Hematopoietic multipotent progenitor cell treated with erythropoietin and hydrocortisone succinate and interleukin-3 and kit ligand, for 6 days (in vitro differentiated cells): Measurements from ENCODE around the gene CCDC85A.

Source experiments
- DNase-seq: peaks from one replicate; pipeline ENCODE4 v3.0.0-alpha.2; 2015

The CCDC85A gene

GRCh38 chr2:56244911-56245530 is 61.2 kb downstream of the CCDC85A start:
- no peak for DNase-seq

- DNase-seq = no peak
These were observed 65.4 kb downstream of the CCDC85A start for GRCh38 chr2:56248965-56249742.

- DNase-seq = no peak
These were observed 66.5 kb downstream of the CCDC85A start for GRCh38 chr2:56250153-56250729.

DNA sequence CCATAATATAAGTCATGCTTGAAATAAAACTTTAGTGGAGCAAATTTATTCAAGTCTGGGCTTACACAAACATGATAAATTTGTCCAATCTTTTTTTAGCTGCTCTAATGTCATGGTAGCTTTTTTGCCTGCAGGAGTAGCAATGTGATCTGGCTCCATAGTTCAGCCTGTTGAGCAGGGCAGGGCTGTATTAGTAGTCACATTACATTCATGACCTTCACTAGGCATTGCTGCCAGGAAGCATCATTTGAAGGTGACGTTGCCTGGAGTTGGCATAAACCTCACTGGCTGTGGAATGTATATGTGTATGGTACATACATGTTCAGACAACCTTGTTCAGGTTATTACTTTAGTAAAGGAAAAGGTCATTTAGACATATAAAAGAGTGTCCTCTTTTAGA is 76.6 kb downstream of the CCDC85A start:
- DNase-seq = no peak

- no peak for DNase-seq
These were observed 78.5 kb downstream of the CCDC85A start for GRCh38 chr2:56262241-56262640.

GRCh38 chr2:56263876-56264275 is 80.1 kb downstream of the CCDC85A start:
- DNase-seq = no peak

- no peak for DNase-seq
These were observed 83.1 kb downstream of the CCDC85A start for GRCh38 chr2:56266761-56267414.

GRCh38 chr2:56267415-56267788 is 83.6 kb downstream of the CCDC85A start:
- DNase-seq = no peak

DNA sequence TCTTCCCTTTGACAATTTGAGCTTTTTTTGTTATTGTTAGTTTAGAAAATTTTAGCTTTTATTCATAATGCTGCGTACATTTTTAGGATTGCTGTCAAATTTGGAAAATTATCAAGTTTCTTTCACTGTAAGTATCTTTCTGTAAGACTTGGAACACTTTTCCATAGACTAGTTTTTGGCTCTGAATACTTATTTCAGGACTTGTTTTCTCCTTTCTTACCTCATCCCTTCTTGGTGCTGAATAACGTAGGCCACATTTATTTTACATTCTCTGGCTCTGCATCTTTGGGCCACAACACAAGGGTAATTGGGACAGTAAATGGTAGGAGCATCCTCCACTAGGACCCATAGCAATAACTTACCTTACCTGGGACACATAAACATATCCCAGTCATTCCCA is 85.1 kb downstream of the CCDC85A start:
- no peak for DNase-seq

GRCh38 chr2:56271275-56271674 is 87.5 kb downstream of the CCDC85A start:
- DNase-seq = no peak

GRCh38 chr2:56285224-56285623 is 101.4 kb downstream of the CCDC85A start:
- no peak for DNase-seq

- DNase-seq = no peak
These were observed 103.1 kb downstream of the CCDC85A start for GRCh38 chr2:56286936-56287335.

DNA sequence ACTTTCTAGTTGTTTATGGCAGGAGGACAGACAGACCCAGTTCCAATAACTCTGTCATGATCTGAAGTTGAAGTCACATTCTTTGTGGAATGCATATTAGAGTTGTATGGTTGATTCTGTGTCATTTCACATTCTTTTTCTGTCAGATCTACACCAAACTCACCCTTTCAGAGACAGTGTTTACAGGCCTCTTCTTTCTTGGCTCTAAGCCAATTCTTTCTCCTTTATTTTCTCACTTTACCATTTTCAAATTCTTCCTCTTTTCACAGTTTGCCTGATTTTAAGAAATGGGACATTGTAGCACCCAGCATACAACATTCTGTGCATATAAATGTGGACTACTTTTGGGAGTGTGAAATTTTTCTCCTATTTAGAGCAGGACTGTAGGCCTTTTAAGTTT is 103.7 kb downstream of the CCDC85A start:
- no peak for DNase-seq

- no peak for DNase-seq
These were observed 104.2 kb downstream of the CCDC85A start for GRCh38 chr2:56287974-56288373.

DNA sequence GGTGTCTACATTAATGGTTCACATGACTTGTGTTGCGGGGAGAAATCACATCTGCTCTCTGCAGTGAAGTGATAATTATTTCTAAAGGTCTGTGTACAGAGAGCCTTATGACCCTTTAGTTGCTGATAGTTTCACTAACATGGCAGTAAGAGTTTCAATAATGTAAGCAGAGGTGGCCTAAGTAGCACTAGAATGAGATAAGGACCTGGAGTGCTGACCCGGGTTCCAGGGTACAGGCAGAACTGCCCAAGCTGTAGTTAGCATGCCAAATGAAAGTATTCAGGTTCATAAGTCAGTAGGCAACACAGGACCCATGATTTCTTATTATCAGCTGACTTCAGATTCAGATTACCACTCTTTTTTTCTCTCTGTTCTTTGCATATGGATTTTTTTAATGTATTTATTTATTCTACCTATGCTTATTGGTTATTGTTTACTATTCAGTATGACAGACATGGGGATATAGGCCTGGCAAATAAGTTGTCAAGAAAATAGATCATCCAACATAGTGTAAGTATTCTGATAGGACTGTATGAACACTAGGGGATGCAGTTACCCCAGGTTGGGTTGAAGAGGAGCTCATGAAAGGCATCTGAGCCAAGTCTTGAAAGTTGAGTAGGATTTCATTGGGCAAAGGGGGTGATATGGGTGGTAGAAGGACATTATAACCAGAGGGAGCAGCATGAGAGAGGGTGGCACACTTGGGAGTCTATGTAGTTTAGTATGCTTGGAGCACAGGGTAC is 105.2 kb downstream of the CCDC85A start:
- no peak for DNase-seq

- no peak for DNase-seq
These were observed 107.9 kb downstream of the CCDC85A start for GRCh38 chr2:56291711-56292110.

DNA sequence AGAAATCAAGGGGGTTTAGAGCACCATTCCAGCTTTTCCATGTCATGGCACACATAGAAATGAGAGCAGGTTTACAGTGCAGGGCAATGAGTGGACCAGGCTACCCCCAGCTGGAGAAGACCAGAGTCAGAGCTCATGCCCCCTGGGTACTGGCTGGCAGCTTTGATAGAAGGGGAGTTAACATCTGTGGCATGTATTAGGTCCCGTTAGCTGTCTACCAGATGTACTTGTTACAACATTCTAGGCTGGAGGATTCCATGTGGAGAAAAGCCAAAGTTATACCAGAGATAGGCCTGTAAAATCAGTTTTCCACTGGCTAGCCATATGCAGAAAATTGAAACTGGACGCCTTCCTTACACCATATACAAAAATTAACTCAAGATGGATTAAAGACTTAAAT is 109.2 kb downstream of the CCDC85A start:
- no peak for DNase-seq

- DNase-seq = no peak
These were observed 111.9 kb downstream of the CCDC85A start for GRCh38 chr2:56295666-56296065.

DNA sequence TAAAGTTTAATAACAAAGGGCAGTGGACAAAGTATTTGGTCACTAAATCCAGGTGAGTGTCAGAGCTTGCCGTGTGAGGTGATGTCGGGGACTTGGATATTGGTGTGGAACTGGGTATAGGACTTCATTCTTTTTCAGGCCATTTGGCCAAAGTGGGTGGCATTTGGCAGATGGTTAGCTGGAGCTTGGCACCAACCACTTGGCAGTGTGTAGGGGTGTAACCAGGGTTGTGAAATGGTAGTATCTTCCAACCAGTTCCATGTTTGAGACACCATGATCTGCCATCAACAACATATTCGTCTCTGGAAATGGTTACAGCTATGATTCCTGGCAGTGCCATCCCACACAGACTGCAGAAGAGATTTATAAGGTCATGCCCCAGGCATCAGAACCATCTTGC is 113.9 kb downstream of the CCDC85A start:
- no peak for DNase-seq

DNA sequence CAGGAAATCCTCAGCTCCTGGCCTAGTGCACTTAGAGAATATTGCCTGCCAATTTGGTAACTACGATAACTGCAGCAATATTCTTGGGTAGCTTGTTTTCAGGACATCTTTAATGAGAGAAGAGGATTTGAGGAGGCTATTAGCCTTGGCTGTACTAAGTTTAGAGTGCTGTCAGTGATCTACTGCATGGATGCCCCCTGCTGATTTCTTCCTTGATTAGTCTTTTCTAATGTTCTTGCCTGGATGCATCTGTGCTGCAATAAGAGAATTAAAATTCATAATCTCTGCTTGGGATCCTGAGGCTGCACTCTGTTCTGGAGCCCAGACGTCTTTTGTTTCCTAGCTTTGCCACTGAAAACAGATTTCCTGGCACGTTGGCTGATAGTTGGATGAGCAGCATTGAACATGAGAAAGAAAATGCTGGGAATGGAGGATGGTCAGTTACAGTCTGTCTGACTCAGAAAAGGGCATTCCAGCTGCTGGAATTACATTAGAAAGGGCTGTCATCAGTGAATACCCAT is 115.4 kb downstream of the CCDC85A start:
- DNase-seq = no peak

DNA sequence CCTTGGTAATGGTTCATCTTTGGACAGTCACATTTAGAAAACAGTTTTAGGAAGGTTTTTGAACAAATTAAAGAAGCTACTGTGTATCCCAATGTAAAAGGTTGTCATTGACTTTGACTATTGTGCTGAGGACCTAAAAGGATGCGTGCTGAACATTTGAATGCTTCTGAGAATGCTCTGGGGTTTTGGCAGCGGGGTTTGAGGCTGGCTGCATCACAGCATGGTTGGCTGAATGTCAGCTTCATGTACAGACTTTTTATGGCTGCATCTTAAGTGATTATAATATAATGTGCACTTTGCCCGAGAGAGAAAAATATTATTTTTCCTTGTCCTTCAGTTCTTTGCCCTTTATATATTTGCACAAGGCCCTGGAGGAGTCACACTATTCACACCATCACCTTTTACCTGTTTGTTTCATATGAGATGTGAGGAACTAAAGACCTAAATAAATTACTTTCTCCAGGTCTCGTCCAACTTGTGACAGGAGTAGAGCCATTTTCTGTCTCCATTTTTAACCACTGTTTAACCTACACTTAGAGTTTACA is 125.9 kb downstream of the CCDC85A start:
- no peak for DNase-seq

- no peak for DNase-seq
These were observed 129.7 kb downstream of the CCDC85A start for GRCh38 chr2:56313500-56313921.

DNA sequence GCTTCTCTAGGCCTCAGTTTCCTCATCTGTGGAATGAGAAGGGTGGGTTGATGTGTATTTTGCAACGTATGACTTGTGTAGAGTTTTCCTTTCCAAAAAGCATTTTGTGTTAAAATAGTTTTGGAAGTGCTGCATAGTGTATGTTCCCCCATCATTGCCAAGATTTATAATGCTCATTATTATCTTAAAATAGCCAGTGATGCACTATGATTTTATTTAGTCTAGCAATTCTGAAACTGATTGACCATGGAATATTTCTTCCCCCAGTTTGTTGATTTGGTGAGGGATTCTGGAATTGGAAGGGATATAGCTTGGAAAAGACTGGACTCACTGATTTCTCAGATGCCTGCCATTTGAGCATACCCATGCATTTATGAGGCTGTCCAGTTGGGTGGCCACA is 130.6 kb downstream of the CCDC85A start:
- DNase-seq = no peak
